HepG2 (cell line): ENCODE data around the gene IPMK.

Experiments
- IRX3 ChIP-seq: sonication (generic); formaldehyde crosslinking; IDR thresholded peaks from 2 replicates; pipeline ENCODE4 v1.8.1; 2023; ENCODE audit warnings: mild to moderate bottlenecking, low read depth, missing genetic modification reagents, borderline replicate concordance
- MAX ChIP-seq: IDR thresholded peaks from 2 replicates; pipeline ENCODE4 v1.6.1; 2012; ENCODE audit warnings: inconsistent platforms
- PRDM10 ChIP-seq: sonication (generic); formaldehyde crosslinking; IDR thresholded peaks from 2 replicates; pipeline ENCODE4 v1.4.0; 2020; ENCODE audit warnings: low read depth, missing genetic modification reagents
- RBM39 ChIP-seq: fragments of 200-400 bp; formaldehyde crosslinking; IDR thresholded peaks from one replicate; pipeline ENCODE4 v1.6.1; 2018; ENCODE audit warnings: antibody characterized with exemption, mild to moderate bottlenecking, low read depth, low read length; ENCODE audit not compliant: poor library complexity, severe bottlenecking
- SKIL ChIP-seq: sonication (generic); formaldehyde crosslinking; IDR thresholded peaks from 2 replicates; pipeline ENCODE4 v1.8.0; 2022; ENCODE audit warnings: missing genetic modification reagents, mild to moderate bottlenecking, moderate library complexity, borderline replicate concordance
- ZNF75D ChIP-seq: sonication (generic); formaldehyde crosslinking; IDR thresholded peaks from 2 replicates; pipeline ENCODE4 v1.8.1; 2023; ENCODE audit warnings: missing genetic modification reagents, mild to moderate bottlenecking, borderline replicate concordance

GRCh38 chr10:58311026-58311425 lies 43.3 kb upstream of the IPMK start:
- TF ChIP-seq SKIL (CRISPR knock-in tag), result no peak
- no peak for TF ChIP-seq ZNF75D (CRISPR knock-in tag)
- no peak for TF ChIP-seq PRDM10 (CRISPR knock-in tag)
- no peak for TF ChIP-seq MAX
- no peak for TF ChIP-seq RBM39
- no peak for TF ChIP-seq IRX3 (CRISPR knock-in tag)
